Measurements from ENCODE around the gene ABCC1. TPM values are rescaled to one million over a fixed set of nuclear protein-coding genes. Genes with fewer than 3 reads are reported as not detected.

Gene ABCC1
- polyA plus RNA-seq, 1 donor (not counting 4 experiments of a cell fraction or from before 2014, with no cell fraction given): 19.4 TPM

DNA sequence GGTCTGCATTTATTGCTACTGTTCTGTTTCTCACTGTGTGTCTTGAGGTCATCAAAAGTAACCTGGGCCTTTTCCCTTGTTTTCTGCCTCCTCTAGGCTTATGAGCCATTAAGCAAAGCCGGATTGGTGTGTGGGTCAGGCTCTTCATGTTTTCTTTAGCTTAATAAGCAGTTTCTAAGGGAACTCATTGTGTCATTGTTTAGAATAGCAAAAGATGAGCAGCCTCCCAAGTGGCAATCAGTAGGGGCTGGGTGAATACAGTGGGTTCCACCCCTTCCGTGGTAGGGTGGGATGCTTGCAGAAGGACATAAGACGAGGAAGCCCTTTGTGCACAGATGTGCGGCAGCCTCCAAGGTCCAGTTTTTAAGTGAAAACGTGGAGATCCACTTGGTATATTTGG, 34.5 kb downstream of the ABCC1 start:
- Histone ChIP-seq H3K79me2 (ENCODE audit: control insufficient read depth, insufficient read depth, low read length) (peaks cover 72% of the 10 kb centered on the region), H3K4me1 (ENCODE audit: control insufficient read depth, extremely low read depth, insufficient read depth, low read length) (peaks cover 6% of the 10 kb centered on the region), H3K9me3 (ENCODE audit: control insufficient read depth, low read depth, low read length) (peaks cover 8% of the 10 kb centered on the region), H4K20me1 (ENCODE audit: control insufficient read depth, extremely low read depth, insufficient read depth, low read length) (no peaks in the 10 kb centered on the region), H3K9me1 (ENCODE audit: control insufficient read depth, extremely low read depth, insufficient read depth, low read length) (peaks cover 3% of the 10 kb centered on the region), H3K27ac (ENCODE audit: control insufficient read depth, insufficient read depth, low read length) (no peak overlapping the region), H3K4me2 (ENCODE audit: control insufficient read depth, extremely low read depth, insufficient read depth, low read depth, low read length) (no peak overlapping the region), H3K36me3 (ENCODE audit: control insufficient read depth in 2 of 2, extremely low read depth in 1 of 2, insufficient read depth in 2 of 2, low read length in 2 of 2) (peaks cover 2 to 3% of the 10 kb centered on the region in 2 experiments), H2AFZ (ENCODE audit: control insufficient read depth, low read length) (no peak overlapping the region), H3K9ac (ENCODE audit: control insufficient read depth, extremely low read depth, insufficient read depth, low read length) (no peak overlapping the region), H3K4me3 (ENCODE audit: control insufficient read depth in 2 of 3, extremely low read depth in 1 of 3, insufficient read depth in 2 of 3, low read depth in 1 of 3, low read length in 3 of 3) (no peak overlapping the region), H3K27me3 (ENCODE audit: control insufficient read depth, extremely low read depth, insufficient read depth, low read length) (no peaks in the 10 kb centered on the region)
- dilution Hi-C loops (cut with MboI; ENCODE audit: extremely low pct_ligation_motif_present, low sequenced_read_pairs): loop anchor here (25.0 kb wide), 1 partner anchor 97 kb away; the partner anchor contains the start of gene CEP20
- FAIRE-seq (no peak), DNase-seq (ENCODE audit: low read depth, low spot score) (no peak)
- TF ChIP-seq, protein P1, sequence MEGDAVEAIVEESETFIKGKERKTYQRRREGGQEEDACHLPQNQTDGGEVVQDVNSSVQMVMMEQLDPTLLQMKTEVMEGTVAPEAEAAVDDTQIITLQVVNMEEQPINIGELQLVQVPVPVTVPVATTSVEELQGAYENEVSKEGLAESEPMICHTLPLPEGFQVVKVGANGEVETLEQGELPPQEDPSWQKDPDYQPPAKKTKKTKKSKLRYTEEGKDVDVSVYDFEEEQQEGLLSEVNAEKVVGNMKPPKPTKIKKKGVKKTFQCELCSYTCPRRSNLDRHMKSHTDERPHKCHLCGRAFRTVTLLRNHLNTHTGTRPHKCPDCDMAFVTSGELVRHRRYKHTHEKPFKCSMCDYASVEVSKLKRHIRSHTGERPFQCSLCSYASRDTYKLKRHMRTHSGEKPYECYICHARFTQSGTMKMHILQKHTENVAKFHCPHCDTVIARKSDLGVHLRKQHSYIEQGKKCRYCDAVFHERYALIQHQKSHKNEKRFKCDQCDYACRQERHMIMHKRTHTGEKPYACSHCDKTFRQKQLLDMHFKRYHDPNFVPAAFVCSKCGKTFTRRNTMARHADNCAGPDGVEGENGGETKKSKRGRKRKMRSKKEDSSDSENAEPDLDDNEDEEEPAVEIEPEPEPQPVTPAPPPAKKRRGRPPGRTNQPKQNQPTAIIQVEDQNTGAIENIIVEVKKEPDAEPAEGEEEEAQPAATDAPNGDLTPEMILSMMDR (optimal IDR thresholded peaks at IDR 0.05 in 1 of 3, IDR thresholded peaks at IDR 0.05 in 1 of 3, conservative IDR thresholded peaks at IDR 0.05 in 1 of 3; ENCODE audit: extremely low read depth in 1 of 3, insufficient read depth in 2 of 3, low read length in 3 of 3): no peak
- TF ChIP-seq EZH2 (IDR thresholded peaks at IDR 0.05; ENCODE audit: low read length): no peak

DNA sequence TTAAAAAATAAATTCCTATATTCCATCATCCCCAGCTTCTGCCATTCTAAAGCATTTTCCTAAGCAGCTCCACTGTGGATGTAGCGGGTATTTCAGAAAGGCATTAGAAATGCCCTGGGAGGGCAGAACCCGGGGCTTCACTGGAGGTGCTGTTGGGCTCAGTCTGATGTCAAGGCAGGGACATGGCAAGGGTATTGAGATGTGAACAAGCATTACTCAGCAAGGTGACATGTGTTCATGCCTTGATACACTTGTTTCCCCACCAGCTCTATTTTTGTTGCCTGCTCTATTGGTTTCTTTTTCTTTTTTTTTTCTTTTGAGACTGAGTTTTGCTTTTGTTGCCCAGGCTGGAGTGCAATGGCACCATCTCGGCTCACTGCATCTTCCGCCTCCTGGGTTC, 35.7 kb downstream of the ABCC1 start:
- Histone ChIP-seq H3K4me1 (ENCODE audit: control insufficient read depth, extremely low read depth, insufficient read depth, low read length) (peaks cover 14% of the 10 kb centered on the region), H2AFZ (ENCODE audit: control insufficient read depth, low read length) (no peak overlapping the region), H3K36me3 (ENCODE audit: control insufficient read depth in 2 of 2, extremely low read depth in 1 of 2, insufficient read depth in 2 of 2, low read length in 2 of 2) (peaks cover 2 to 3% of the 10 kb centered on the region in 2 experiments), H3K9ac (ENCODE audit: control insufficient read depth, extremely low read depth, insufficient read depth, low read length) (no peak overlapping the region), H3K4me3 (ENCODE audit: control insufficient read depth in 2 of 3, extremely low read depth in 1 of 3, insufficient read depth in 2 of 3, low read depth in 1 of 3, low read length in 3 of 3) (no peak overlapping the region), H3K27me3 (ENCODE audit: control insufficient read depth, extremely low read depth, insufficient read depth, low read length) (no peaks in the 10 kb centered on the region), H3K9me3 (ENCODE audit: control insufficient read depth, low read depth, low read length) (peaks cover 8% of the 10 kb centered on the region), H3K9me1 (ENCODE audit: control insufficient read depth, extremely low read depth, insufficient read depth, low read length) (peaks cover 5% of the 10 kb centered on the region), H3K4me2 (ENCODE audit: control insufficient read depth, extremely low read depth, insufficient read depth, low read depth, low read length) (no peak overlapping the region), H3K27ac (ENCODE audit: control insufficient read depth, insufficient read depth, low read length) (no peak overlapping the region), H4K20me1 (ENCODE audit: control insufficient read depth, extremely low read depth, insufficient read depth, low read length) (no peaks in the 10 kb centered on the region), H3K79me2 (ENCODE audit: control insufficient read depth, insufficient read depth, low read length) (peaks cover 81% of the 10 kb centered on the region)
- dilution Hi-C loops (cut with MboI; ENCODE audit: extremely low pct_ligation_motif_present, low sequenced_read_pairs): loop anchor here (25.0 kb wide), 1 partner anchor 98 kb away; the partner anchor contains the start of gene CEP20
- no peak for FAIRE-seq
- TF ChIP-seq EZH2 (IDR thresholded peaks at IDR 0.05; ENCODE audit: low read length): no peak
- TF ChIP-seq, protein P1 (optimal IDR thresholded peaks at IDR 0.05 in 1 of 3, IDR thresholded peaks at IDR 0.05 in 1 of 3, conservative IDR thresholded peaks at IDR 0.05 in 1 of 3; ENCODE audit: extremely low read depth in 1 of 3, insufficient read depth in 2 of 3, low read length in 3 of 3): no peak
- no peak for DNase-seq (ENCODE audit: low read depth, low spot score)
